Caki2 (cell line): ENCODE measurements around the gene SLC30A4. TPM values are rescaled to one million over a fixed set of nuclear protein-coding genes. Genes with fewer than 3 reads are reported as not detected.
"Not testable (repeated sequence)": the region's sequence is repeated elsewhere in the genome, so short reads cannot be mapped to it uniquely, and the experiment has no call there.

Source experiments
- DNase-seq: peaks from one replicate; pipeline ENCODE4 v3.0.0-alpha.2; 2015; ENCODE audit warnings: low read depth
- in situ Hi-C: cut with HindIII; loops from 2 replicates; pipeline ENCODE4 v1.10.0; 2016; ENCODE audit warnings: low sequenced_read_pairs, low pct_unique_long_range_greater_than_20kb, mixed read lengths
- total RNA-seq: library from RNA; depleted of rRNA; stranded (reverse); fragments of >200 nt; shearing (Covaris generic); gene quantifications from 2 replicates; pipeline ENCODE4 v1.2.3, GENCODE V29; 2014; ENCODE audit warnings: low replicate concordance; rRNA removed

SLC30A4 gene, protein sequence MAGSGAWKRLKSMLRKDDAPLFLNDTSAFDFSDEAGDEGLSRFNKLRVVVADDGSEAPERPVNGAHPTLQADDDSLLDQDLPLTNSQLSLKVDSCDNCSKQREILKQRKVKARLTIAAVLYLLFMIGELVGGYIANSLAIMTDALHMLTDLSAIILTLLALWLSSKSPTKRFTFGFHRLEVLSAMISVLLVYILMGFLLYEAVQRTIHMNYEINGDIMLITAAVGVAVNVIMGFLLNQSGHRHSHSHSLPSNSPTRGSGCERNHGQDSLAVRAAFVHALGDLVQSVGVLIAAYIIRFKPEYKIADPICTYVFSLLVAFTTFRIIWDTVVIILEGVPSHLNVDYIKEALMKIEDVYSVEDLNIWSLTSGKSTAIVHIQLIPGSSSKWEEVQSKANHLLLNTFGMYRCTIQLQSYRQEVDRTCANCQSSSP
- total RNA-seq = 1.0 and 3.0 TPM in 2 replicates

DNA sequence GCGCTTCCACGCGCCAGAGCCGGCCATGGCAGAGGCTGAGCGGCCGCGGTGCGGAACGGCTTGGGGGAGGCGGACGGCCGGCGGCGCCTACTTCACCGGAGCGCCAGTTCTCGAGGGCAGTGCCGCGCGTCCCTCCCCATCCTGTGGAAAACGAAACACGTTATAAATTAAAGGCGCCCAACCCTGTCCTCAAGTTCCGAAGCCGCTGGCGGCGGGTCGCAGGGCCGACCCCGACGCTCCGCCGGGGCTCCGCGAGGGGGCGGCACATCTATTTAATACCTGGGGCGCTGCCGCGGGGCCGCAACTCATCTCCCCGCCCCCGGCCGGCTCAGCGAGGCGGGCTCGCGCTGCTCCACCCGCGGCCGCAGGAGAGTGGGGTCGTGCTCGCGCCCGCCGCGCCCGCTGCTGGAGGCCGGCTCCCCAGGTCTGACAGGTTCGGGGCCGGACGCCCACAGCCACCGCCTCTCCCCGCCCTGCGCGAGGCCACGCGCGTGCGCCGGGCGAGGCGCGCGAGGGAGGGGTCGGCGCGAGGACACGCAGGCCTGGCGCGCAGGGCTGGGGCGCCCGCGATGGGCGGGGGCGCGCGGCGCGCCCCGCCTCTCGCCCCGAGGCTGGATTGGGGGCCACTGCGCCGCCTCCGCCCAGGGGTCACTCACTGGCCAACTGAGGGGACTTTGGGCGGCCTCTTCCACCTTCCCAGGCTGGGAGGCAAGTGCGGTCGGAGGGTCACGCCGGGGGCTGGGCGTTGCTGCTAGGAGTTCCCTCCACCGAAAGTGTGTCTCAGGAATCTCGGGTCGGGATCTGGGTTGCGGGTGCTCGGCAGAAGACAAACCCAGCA lies at the start of gene SLC30A4:
TSS of gene SLC30A4 (minus strand) at position 428 of the 838 bp plus-strand sequence. CDS start at position 27, 401 bp downstream.
- DNase-seq = peak; percentile 72
- in situ Hi-C loops = no loop called here

DNA sequence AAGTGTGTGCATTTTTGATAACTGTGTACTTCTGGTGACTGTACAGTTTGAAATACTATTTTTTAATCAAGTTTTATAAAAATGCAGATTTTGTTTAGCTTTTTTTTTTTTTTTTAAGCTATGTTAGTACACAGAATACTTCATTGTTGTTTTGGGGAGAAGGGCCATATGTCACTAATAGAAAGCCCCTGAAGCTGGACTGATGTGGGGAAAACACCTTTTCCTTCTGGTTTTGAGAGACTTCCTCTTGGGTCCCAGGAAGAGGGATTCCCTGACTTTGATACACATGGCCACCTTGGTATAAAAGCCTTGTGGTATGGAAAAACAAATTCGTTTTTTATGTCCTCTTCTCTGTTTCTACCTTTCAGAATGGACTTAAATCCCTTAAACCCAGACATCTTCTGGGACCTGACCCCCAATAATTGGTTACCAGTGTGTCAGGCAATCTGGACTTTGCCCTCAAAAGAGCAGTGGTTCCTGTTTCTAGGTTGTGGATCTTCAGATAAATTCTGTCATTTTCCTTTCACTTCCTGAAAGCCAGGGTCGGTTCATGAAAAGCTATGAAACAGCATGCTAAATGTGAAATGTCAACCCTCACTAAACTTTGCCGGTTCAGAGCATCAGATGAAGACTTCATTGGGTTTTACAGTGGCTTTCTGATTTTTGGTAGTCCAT lies 33.5 kb upstream of the SLC30A4 start:
- no peak for DNase-seq
- in situ Hi-C loops = no loop called here

DNA sequence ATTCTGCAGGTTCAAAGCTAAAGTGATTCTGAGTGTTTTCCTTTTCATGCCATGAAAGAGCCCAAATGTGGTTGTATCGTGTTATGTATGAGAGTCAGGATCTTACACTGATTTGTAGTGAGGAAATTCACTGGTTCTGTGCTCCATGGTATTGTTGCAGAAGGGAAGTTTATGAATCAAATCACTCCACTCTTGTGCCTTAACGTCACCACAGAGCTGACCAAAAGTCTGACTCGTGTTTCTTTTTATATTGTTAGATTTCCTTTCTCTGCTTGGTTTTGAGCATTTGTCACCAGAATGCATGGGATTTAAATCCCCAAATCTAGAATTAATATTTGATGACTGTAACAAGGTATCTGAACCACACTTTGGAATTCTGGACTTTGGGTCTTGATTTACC lies 29.1 kb upstream of the SLC30A4 start:
- in situ Hi-C loops = no loop called here
- DNase-seq = no peak

DNA sequence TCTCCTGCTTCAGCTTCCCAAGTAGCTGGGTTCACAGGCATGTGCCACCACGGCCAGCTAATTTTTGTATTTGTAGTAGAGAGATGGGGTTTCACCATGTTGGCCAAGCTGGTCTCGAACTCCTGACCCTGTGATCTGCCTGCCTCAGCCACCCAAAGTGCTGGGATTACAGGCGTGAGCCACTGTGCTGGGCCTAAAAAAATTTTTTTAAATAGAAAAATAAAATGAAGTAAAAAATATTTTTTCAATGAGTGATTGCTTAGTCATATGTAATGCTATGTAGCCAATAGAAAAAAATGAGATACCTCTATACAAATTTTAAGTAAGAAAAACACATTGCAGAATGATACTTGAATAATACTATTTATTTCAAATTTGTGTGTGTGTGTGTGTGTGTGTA lies 27.9 kb upstream of the SLC30A4 start:
- in situ Hi-C loops = no loop called here
- no peak for DNase-seq

DNA sequence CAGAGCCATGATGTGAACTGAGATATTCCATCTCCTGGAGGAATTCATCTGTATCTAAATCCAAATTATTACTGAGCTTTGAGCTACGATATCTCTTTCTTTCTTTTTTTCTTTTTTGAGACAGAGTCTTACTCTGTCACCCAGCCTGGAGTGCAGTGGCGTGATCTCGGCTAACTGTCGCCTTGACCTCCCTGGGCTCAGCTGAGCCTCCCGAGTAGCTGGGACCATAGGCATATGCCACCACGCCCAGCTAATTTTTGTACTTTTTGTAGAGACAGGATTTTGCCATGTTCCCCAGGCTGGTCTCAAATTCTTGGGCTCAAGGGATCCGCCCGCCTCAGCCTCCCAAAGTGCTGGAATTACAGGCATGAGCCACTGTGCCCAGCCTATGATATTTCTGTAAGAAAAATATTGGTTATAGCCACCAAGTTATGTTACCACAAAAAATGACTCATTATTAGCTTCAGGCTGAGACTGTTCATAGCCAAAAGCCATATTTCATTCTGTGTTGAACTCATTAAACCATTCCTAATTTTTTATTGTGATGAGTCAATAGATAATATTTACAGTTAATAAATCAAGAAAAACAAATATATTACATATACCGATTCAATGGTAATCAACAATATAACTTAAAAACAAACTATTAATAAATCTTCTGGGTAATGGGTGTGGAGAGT lies 27.1 kb upstream of the SLC30A4 start:
- DNase-seq = no peak
- in situ Hi-C loops = no loop called here

DNA sequence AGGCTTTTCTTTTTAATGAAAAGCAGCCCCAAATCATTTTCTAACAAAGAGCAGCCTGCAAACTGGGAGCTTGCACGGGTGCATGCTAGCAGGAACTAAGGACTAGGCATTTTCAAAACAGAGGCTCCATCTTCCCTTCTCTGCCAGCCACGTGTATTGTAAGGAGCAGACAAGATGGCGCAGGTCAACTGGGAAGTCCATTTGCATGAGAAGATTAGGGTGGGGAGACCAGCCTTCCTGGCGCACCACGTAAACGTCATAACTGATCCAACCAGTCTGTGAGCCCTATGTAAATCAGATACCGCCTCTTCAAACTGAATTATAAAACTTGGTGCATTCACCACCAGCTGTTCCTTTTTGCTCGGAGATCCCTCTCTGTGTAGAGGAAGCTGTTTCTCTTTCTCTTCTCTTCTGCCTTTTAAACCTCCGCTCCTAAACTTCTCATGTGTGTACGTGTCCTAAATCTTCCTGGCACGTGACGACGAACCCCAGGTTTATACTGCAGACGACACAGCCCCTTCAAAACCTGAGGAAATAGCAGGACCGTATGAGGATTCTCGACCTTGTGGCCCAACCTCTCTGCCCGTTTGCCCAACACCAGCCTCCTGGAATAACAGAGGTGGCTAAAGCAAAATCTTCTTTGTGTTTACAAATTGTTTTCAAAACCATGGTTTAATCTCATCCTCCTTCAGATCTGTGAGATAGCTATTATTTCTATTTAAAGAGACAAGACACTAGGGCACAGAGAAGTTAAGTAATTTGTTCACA lies 26.4 kb upstream of the SLC30A4 start:
- in situ Hi-C loops = no loop called here
- DNase-seq = no peak

DNA sequence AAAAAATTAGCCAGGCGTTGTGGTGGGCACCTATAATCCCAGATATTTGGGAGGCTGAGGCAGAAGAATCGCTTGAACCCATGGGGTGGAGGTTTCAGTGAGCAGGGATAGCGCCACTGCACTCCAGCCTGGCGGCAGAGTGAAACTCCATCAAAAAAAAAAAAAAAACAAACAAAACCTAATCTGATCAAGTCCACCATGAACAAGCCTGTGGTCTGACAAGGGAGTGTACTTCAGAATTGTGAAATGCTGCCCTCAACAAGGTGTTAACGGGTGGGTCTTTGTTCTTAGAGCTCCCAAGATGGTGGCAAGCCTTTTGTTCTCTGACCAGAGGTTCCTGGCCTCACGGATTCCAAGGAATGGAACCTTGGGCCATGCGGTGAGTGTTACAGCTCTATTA lies 24.2 kb upstream of the SLC30A4 start:
- no peak for DNase-seq
- in situ Hi-C loops = no loop called here

DNA sequence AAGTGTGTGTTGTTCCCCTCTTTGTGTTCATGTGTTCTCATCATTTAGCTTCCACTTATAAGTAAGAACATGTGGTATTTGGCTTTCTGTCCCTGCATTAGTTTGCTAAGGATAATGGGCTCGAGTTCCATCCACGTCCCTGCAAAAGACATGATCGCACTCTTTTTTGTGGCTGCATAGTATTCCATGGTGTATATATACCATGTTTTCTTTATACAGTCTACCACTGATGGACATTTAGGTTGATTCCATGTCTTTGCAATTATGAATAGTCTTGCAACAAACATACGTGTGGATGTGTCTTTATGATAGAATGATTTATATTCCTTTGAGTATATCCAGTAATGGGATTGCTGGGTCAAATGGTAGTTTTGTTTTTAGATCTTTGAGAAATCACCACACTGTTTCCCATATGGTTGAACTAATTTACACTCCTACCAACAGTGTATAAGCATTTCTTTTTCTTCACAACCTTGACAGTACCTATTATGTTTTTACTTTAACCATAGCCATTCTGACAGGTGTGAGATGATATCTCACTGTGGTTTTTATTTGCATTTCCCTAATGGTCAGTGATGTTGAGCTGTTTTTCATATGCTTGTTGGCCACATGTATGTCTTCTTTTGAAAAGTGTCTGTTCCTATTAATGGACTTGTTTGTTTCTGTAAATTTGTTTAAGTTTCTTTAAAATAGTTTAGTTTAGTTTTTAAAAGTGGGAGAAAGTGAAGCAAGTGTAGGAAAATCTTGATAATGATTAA lies 21.9 kb upstream of the SLC30A4 start:
- in situ Hi-C loops = no loop called here
- no peak for DNase-seq

DNA sequence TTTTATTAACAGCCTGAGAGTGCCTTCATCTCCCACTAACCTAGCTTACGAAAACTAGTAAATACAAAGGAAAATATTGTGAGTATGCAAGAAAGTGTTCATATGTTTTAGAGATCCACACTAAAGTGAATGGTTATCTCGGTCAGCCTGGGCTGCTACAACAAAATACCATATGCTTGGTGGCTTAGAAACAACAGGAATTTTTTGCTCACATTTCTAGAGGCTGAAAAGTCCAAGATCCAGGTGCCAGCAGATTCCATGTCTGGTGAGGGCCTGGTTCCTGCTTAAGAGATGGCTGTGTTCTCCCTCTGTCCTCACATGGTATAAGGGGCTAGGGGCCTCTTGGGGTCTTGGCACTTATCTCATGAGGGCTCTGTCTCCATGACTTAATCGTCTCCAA lies 20.5 kb upstream of the SLC30A4 start:
- in situ Hi-C loops = no loop called here
- no peak for DNase-seq

DNA sequence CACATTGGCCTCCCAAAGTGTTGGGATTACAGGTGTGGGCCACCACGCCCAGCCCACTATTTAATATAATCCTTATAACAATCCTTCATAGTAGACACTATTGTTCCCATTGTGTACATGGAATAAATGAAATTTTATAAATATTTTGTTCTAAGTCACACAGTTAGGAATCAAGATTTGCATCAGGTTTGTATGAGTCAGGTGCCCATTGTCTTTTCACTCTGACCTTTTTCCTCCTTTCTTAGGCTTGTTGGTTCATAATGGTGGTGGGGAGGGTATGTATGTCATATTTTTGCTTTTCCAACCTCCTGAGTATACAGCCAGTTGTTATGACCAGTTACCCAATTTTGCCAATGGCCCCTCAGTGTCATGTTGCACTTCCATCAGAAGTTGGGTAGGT lies 18.0 kb upstream of the SLC30A4 start:
- DNase-seq = no peak
- in situ Hi-C loops = no loop called here

DNA sequence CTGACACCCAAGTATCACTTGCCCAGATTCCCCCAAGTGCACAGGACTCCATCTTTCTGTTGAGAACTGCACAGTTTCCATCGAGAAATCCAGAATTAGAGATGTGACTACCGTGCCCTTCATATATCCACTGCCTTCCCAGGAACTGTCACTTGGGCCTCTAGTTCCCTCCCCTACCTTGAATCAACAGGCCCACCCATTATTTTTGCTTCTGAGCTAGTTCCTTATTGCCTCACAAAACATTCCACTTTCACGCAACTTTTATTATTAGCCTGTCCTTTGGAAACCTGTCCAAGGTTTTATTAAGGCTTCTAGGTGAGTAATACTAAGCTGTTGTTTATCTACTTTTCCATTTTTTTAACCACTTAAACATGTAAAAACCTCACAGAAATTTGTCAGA lies 17.1 kb upstream of the SLC30A4 start:
- no peak for DNase-seq
- in situ Hi-C loops = no loop called here

DNA sequence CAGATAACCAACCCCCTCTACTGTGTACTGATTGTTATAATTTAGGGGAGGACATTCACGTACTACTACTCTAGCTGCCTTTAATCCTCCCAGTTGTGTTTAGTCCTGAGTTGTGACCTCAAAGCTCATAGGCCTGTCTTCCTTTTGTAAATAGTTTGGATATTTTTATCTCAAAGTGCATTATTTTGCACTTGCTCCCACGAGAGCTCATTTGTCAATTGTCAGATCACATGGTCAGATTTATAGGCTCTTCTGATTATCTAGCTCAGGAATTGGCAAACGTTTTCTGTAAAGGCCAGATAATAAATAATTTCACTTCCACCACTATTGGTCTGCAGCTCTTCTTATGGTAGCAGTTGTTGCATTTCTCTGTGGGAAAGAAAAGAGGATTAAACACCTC lies 14.4 kb upstream of the SLC30A4 start:
- DNase-seq = no peak
- in situ Hi-C loops = no loop called here

DNA sequence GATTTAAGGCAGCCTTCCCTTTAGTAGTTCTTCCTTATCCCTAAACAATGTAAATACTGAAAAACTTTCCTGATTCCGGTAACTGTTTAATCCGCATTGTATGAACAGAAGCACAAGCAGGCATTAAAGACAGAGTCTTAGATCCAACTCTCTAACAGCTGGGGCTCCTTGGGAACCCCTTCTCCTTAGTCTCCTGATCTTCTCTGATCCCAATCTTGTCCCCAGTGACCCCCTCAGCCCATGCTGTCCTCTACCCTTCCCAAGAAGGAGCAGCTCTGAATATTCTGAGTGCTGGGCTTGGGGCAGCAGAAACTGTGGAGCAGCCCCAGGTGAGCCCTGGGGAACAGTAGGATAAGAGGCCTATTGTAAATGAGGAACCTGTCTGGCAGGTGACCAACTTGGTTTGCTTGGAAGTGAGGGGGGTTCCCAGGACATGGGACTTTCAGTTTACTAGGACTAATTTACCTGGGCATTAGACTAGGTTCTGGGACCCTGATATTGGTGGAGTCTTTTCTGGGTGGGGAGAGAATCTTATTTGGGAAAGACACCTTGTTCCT lies 13.0 kb upstream of the SLC30A4 start:
- DNase-seq = no peak
- in situ Hi-C loops = no loop called here

DNA sequence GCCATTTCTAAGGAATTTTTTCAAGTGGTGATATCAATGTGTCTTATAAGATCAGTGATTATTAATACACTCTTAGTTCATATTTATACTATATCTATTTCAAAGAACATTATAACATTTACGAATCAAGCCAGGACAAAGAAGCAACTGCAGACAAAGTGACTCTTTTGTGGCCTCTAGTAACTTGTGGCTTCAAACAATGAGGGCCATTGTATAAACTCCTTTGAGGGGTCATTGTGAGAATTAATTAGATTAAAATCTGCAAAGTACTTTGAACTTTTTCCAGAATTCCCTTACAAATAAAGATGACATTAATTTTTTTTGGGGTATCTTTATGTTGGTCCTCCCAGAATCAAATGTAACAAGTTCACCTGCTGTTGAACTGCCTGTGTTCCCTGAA lies 12.3 kb upstream of the SLC30A4 start:
- no peak for DNase-seq
- in situ Hi-C loops = no loop called here

DNA sequence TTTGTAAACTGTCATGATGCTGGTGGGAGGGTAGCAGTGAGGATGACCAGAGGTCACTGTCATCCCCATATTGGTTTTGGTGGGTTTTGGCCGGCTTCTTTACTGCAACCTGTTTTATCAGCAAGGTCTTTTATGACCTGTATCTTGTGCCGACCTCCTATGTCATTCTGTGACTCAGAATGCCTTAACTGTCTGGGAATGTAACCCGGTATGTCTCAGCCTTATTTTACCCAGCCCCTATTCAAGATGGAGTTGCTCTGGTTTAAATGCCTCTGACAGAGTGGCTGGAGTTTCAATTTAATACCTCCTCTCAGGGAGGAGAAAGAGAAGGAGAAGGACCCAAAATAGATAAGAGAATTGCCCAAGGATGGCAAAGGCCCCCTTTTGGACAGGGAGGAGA lies 10.3 kb upstream of the SLC30A4 start:
- DNase-seq, in situ Hi-C loops: not testable (repeated sequence)

DNA sequence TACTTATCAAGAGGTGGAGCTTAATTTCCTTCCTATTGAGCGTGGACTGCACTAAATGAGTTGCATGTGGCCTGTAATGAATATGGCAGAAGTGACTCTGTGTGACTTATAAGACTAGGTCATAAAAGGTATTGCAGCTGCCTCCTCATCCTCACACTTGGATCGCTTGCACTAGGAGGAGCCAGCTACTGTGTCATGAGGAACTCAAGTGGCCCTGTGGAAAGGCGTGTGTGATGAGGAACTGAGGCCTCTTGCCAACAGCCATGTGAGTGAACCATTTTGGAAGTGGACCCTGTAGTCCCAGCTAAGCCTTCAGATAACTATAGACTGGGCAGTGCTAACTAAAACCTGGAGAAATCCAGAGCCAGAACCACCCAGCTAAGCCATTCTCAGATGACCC lies 7.1 kb upstream of the SLC30A4 start:
- in situ Hi-C loops = no loop called here
- no peak for DNase-seq

DNA sequence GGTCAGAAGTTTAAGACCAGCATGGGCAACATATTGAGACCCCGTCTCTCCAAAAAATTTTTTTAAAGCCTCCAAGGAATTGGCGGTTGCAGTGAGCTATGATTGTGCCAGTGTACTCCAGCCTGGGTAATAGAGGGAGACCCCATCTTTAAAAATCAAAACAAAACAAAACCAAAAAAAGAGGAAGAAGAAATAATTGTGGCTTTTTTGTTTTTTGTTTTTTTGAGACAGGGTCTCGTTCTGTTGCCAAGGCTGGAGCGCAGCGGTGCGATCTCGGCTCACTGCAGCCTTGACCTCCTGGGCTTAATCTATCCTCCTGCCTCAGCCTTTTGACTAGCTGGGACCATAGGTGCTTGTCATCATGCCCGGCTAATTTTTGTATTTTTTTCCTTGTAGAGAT lies 4.5 kb upstream of the SLC30A4 start:
- no peak for DNase-seq
- in situ Hi-C loops = no loop called here
